ENCODE data around the gene ABLIM3.

Gene ABLIM3

DNA sequence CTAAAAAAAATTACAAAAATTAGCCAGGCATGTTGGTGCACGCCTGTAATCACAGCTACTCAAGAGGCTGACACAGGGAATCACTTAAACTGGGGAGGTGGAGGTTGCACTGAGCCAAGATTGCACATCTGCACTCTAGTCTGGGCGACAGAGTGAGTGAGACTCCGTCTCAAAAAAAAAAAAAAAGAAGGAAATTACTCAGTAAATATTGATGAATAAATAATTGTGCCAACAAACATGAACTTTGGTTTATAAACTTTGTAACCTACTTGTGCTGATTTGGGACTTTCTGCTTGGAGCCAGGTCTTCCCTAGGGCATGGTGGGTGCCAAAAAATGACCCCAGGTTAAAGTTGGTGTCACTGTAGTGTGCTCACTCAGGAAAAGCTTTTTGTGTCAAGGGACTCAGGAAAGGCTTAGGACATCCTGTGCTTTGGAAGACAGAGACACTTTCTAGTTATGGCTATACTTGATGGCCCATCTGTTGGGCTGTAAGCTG lies 19.0 kb downstream of the ABLIM3 start:
- H4K20me1 ChIP-seq (ENCODE audit: low read depth, low read length) = no peaks in the 10 kb centered on the region
- H3K9me2 ChIP-seq (replicated peaks; ENCODE audit: insufficient read depth, low read length) = no peaks in the 10 kb centered on the region
- H3K9me3 ChIP-seq (ENCODE audit: insufficient read depth, low read length) = no peaks in the 10 kb centered on the region
- H3K4me3 ChIP-seq (ENCODE audit: insufficient read depth, low read length, poor library complexity, severe bottlenecking) = no peak overlapping the region
- H3K79me2 ChIP-seq (ENCODE audit: insufficient read depth, low read length) = no peaks in the 10 kb centered on the region
- TF ChIP-seq, protein P1, sequence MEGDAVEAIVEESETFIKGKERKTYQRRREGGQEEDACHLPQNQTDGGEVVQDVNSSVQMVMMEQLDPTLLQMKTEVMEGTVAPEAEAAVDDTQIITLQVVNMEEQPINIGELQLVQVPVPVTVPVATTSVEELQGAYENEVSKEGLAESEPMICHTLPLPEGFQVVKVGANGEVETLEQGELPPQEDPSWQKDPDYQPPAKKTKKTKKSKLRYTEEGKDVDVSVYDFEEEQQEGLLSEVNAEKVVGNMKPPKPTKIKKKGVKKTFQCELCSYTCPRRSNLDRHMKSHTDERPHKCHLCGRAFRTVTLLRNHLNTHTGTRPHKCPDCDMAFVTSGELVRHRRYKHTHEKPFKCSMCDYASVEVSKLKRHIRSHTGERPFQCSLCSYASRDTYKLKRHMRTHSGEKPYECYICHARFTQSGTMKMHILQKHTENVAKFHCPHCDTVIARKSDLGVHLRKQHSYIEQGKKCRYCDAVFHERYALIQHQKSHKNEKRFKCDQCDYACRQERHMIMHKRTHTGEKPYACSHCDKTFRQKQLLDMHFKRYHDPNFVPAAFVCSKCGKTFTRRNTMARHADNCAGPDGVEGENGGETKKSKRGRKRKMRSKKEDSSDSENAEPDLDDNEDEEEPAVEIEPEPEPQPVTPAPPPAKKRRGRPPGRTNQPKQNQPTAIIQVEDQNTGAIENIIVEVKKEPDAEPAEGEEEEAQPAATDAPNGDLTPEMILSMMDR (IDR thresholded peaks at IDR 0.05; ENCODE audit: insufficient read depth, low read length, poor library complexity, severe bottlenecking) = no peak
- no peak for TF ChIP-seq EZH2phosphoT487 (conservative IDR thresholded peaks at IDR 0.05; ENCODE audit: low read length)
- H3K9ac ChIP-seq (ENCODE audit: low read length) = no peak overlapping the region
- H3K4me2 ChIP-seq (ENCODE audit: low read depth, low read length, poor library complexity, severe bottlenecking) = no peak overlapping the region
- no peak overlapping the region for H3K27ac ChIP-seq (ENCODE audit: low read depth, low read length)
- no peaks in the 10 kb centered on the region for H3F3A ChIP-seq (ENCODE audit: insufficient read depth)
- H2AFZ ChIP-seq (ENCODE audit: low read depth, low read length, severe bottlenecking) = no peak overlapping the region
- no peaks in the 10 kb centered on the region for H3K27me3 ChIP-seq (ENCODE audit: low read length)
- no peaks in the 10 kb centered on the region for H3K36me3 ChIP-seq (ENCODE audit: low read length)

DNA sequence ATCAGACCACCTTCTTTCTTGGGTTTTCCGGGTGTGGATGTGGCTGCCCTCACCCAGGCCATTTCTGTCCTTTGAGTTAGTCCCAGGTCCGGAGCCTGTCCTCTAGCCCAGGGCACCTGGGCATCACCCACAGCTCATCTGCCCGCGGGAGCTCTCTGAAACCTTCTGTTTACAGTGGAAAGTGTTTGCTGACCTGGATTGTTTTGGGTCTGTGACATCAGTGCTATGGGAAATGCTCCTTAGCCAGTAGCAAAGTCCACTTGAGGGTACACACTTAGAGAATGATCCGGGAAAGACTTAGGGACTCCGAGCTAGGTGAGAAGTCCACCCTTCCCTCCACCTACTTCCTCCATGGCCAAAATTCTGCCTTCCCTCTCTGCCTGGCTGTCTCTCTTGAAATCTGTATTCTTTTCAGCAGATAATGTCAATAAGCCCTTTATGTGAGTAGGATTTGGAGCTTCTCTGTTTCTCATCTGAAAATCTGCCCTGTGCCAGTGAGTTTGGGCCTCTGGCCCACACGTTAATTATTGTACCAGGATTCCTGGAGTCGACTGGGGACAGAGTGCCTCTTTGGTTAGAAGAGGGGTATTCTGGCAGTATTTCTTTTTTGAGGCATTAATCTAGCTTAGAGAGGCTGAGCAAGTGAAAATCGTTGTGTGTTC lies 19.9 kb downstream of the ABLIM3 start:
- H3K79me2 ChIP-seq (ENCODE audit: insufficient read depth, low read length) = no peaks in the 10 kb centered on the region
- H3K9ac ChIP-seq (ENCODE audit: low read length) = no peak overlapping the region
- H3K36me3 ChIP-seq (ENCODE audit: low read length) = no peaks in the 10 kb centered on the region
- no peaks in the 10 kb centered on the region for H3K9me2 ChIP-seq (replicated peaks; ENCODE audit: insufficient read depth, low read length)
- H3K27ac ChIP-seq (ENCODE audit: low read depth, low read length) = no peak overlapping the region
- no peaks in the 10 kb centered on the region for H4K20me1 ChIP-seq (ENCODE audit: low read depth, low read length)
- no peaks in the 10 kb centered on the region for H3K9me3 ChIP-seq (ENCODE audit: insufficient read depth, low read length)
- TF ChIP-seq, protein P1 (IDR thresholded peaks at IDR 0.05; ENCODE audit: insufficient read depth, low read length, poor library complexity, severe bottlenecking) = no peak
- no peak for TF ChIP-seq EZH2phosphoT487 (conservative IDR thresholded peaks at IDR 0.05; ENCODE audit: low read length)
- no peak overlapping the region for H3K4me3 ChIP-seq (ENCODE audit: insufficient read depth, low read length, poor library complexity, severe bottlenecking)
- H3F3A ChIP-seq (ENCODE audit: insufficient read depth) = no peaks in the 10 kb centered on the region
- no peaks in the 10 kb centered on the region for H3K27me3 ChIP-seq (ENCODE audit: low read length)
- H2AFZ ChIP-seq (ENCODE audit: low read depth, low read length, severe bottlenecking) = no peak overlapping the region
- H3K4me2 ChIP-seq (ENCODE audit: low read depth, low read length, poor library complexity, severe bottlenecking) = no peak overlapping the region

DNA sequence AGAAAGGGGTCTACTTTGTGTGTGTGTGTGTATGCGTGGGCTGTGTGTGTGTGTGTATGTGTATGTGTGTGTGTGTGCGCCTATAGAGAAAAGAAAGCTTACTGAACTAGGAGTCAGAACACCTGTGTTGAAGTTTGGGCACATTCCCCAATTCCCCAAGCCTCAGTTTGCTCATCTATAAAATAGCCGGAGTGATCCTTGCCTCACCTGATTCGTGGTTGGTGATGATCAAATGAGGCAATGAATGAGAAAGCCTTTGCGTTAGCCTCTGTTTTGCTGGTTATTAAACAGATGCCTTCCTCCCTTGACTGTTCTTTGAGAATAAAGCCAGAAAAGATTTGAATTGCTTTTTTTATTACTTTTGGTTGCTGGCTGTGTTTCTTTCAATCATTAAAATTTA lies 20.6 kb downstream of the ABLIM3 start:
- H4K20me1 ChIP-seq (ENCODE audit: low read depth, low read length) = no peaks in the 10 kb centered on the region
- H3K27ac ChIP-seq (ENCODE audit: low read depth, low read length) = no peak overlapping the region
- no peak overlapping the region for H3K9ac ChIP-seq (ENCODE audit: low read length)
- no peak overlapping the region for H3K4me3 ChIP-seq (ENCODE audit: insufficient read depth, low read length, poor library complexity, severe bottlenecking)
- no peaks in the 10 kb centered on the region for H3K9me3 ChIP-seq (ENCODE audit: insufficient read depth, low read length)
- no peaks in the 10 kb centered on the region for H3K79me2 ChIP-seq (ENCODE audit: insufficient read depth, low read length)
- H3K9me2 ChIP-seq (replicated peaks; ENCODE audit: insufficient read depth, low read length) = no peaks in the 10 kb centered on the region
- H3F3A ChIP-seq (ENCODE audit: insufficient read depth) = no peaks in the 10 kb centered on the region
- H2AFZ ChIP-seq (ENCODE audit: low read depth, low read length, severe bottlenecking) = no peak overlapping the region
- TF ChIP-seq, protein P1 (IDR thresholded peaks at IDR 0.05; ENCODE audit: insufficient read depth, low read length, poor library complexity, severe bottlenecking) = no peak
- TF ChIP-seq EZH2phosphoT487 (conservative IDR thresholded peaks at IDR 0.05; ENCODE audit: low read length) = no peak
- H3K27me3 ChIP-seq (ENCODE audit: low read length) = no peaks in the 10 kb centered on the region
- no peaks in the 10 kb centered on the region for H3K36me3 ChIP-seq (ENCODE audit: low read length)
- H3K4me2 ChIP-seq (ENCODE audit: low read depth, low read length, poor library complexity, severe bottlenecking) = no peak overlapping the region

Data from SU-DHL-6 (cell line).